Right atrium auricular region (tissue), 2 donors: ENCODE data around the gene OXNAD1. TPM values are rescaled to one million over a fixed set of nuclear protein-coding genes. Genes with fewer than 3 reads are reported as not detected.

Experiments used
- DNase-seq: peaks from one replicate; pipeline ENCODE4 v3.0.0-alpha.2; 2019; ENCODE audit warnings: low spot score
- H3K27ac ChIP-seq, 2 donors: fragments of 200-600 bp; sonication (generic); 1 replicate in 1 of 2; 2 replicates in 1 of 2; pipeline ENCODE4 v1.5.1; 2016 to 2019
- H3K27me3 ChIP-seq, 2 donors: fragments of 200-600 bp; sonication (generic); one replicate each; pipeline versions ENCODE4 v1.5.1 to v1.6.0; 2017 to 2019
- H3K36me3 ChIP-seq: fragments of 200-600 bp; sonication (generic); one replicate; pipeline ENCODE4 v1.5.1; 2016
- H3K4me1 ChIP-seq, 2 donors: fragments of 200-600 bp; sonication (generic); one replicate each; pipeline versions ENCODE4 v1.5.1 to v1.6.0; 2017 to 2019
- H3K4me3 ChIP-seq, 2 donors: fragments of 200-600 bp; sonication (generic); 1 replicate in 1 of 2; 2 replicates in 1 of 2; pipeline ENCODE4 v1.5.1; 2017 to 2019; ENCODE audit warnings: mild to moderate bottlenecking in 1 of 2, moderate library complexity in 1 of 2
- H3K9me3 ChIP-seq, 2 donors: fragments of 200-600 bp; sonication (generic); one replicate each; pipeline ENCODE4 v1.5.1; 2019
- total RNA-seq, 2 donors: library from RNA; depleted of rRNA; stranded (reverse); fragments of >200 nt; gene quantifications; one replicate each; pipeline ENCODE4 v1.1.0, GENCODE V29; 2016
- TF ChIP-seq, protein P1 (sequence below), 2 donors: fragments of 200-600 bp; sonication (generic); IDR thresholded peaks; one replicate each; pipeline ENCODE4 v1.5.1; 2019; ENCODE audit warnings: antibody characterized with exemption in 2 of 2

Gene OXNAD1
- total RNA-seq, 2 donors from 2014 or later, result 9.8 to 15.7 TPM

DNA sequence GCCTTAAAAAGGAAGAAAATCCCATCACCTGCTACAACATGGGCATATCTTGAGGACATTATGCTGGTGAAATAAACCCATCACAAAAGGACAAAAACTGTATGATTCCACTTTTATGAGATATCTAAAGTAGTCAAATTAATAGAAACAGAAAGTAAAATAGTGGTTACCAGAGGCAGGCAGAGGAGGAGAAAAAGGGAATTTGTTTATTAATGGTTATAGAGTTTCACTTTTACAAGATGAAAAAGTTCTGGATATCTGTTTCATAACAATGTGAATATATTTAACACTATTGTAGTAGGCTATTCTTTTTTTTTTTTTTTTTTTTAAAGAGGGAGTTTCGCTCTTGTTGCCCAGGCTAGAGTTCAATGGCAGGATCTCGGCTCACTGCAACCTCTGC, 40.7 kb upstream of the OXNAD1 start:
- TF ChIP-seq, protein P1, sequence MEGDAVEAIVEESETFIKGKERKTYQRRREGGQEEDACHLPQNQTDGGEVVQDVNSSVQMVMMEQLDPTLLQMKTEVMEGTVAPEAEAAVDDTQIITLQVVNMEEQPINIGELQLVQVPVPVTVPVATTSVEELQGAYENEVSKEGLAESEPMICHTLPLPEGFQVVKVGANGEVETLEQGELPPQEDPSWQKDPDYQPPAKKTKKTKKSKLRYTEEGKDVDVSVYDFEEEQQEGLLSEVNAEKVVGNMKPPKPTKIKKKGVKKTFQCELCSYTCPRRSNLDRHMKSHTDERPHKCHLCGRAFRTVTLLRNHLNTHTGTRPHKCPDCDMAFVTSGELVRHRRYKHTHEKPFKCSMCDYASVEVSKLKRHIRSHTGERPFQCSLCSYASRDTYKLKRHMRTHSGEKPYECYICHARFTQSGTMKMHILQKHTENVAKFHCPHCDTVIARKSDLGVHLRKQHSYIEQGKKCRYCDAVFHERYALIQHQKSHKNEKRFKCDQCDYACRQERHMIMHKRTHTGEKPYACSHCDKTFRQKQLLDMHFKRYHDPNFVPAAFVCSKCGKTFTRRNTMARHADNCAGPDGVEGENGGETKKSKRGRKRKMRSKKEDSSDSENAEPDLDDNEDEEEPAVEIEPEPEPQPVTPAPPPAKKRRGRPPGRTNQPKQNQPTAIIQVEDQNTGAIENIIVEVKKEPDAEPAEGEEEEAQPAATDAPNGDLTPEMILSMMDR (IDR thresholded peaks at IDR 0.05), result no peak
- no peaks in the 10 kb centered on the region for H3K27me3 ChIP-seq

DNA sequence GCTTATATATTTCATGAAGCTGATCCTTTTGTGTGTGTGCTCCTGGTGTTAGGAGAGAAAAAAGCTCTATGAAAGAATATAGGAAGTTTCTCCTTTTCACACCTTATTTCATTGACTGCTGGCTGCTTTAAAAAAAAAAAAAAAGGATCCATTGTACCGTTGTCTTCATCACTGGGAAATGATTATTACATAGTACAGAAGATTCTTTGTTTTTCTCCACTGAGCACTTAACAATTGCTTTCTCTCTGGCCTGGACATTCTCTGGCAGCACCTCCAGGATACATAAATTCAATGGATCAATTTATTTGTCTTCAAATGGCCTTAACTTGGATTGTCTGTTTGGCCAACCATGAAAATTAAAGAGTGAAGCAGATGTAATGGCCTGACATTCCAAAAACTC, 37.4 kb upstream of the OXNAD1 start:
- Histone ChIP-seq H3K4me1 (no peaks in the 10 kb centered on the region), H3K9me3 (no peaks in the 10 kb centered on the region), H3K36me3 (peaks cover 11% of the 10 kb centered on the region), H3K27ac (no peak overlapping the region), H3K27me3 (no peaks in the 10 kb centered on the region), H3K4me3 (no peak overlapping the region)
- no peak for DNase-seq
- TF ChIP-seq, protein P1 (IDR thresholded peaks at IDR 0.05), result no peak

More for the DNA sequence above, 40.7 kb upstream of the OXNAD1 start:
- H3K27ac ChIP-seq, result no peak overlapping the region
- DNase-seq, result no peak
- H3K4me1 ChIP-seq, result no peaks in the 10 kb centered on the region
- H3K4me3 ChIP-seq, result no peak overlapping the region
- peaks cover 42% of the 10 kb centered on the region for H3K36me3 ChIP-seq
- no peaks in the 10 kb centered on the region for H3K9me3 ChIP-seq

DNA sequence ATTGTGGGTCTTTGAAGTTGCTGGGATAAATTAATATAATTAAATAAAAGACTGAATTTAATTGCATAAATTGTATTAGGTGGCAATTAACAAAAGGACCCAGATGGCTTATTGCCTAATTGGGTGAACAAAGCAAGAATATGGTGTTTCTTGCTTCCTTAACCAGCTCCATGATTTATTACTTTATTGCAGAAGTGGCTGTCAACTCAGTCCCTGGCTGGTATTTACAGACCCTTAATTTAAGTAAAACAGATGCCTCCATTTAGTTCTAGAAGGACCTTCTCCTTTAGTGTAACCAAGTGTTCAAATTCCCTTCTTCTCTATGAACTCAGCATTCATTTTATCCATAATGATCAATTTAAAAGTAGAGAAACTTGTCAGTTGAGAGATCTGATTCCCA, 35.3 kb upstream of the OXNAD1 start:
- Histone ChIP-seq H3K27ac (no peak overlapping the region), H3K9me3 (no peaks in the 10 kb centered on the region), H3K27me3 (no peaks in the 10 kb centered on the region), H3K4me1 (no peaks in the 10 kb centered on the region), H3K36me3 (peaks cover 7% of the 10 kb centered on the region), H3K4me3 (no peak overlapping the region)
- TF ChIP-seq, protein P1 (IDR thresholded peaks at IDR 0.05), result no peak
- no peak for DNase-seq

DNA sequence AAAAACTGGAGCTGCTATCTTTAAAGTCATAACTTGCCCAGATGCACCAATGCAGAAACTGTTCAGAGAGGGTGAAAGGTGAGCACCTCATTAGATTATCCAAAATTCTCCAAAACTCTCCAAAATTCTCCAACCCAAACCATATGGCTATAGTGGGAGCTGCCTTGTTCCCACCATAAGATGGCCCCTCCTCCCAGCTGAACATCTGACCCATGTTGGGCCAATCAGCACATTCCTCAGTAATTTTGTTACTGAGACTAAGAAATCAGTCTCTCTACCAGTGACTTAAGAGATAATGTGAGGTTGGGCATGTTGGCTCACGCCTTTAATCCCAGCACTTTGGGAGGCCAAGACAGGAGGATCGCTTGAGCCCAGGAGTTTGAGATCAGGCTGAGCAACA, 33.0 kb upstream of the OXNAD1 start:
- TF ChIP-seq, protein P1 (IDR thresholded peaks at IDR 0.05), result no peak
- no peaks in the 10 kb centered on the region for H3K27me3 ChIP-seq
- H3K4me1 ChIP-seq, result peaks cover 0 to 4% of the 10 kb centered on the region in 2 donors
- H3K4me3 ChIP-seq, result no peak overlapping the region
- peaks cover 7% of the 10 kb centered on the region for H3K36me3 ChIP-seq
- H3K9me3 ChIP-seq, result no peaks in the 10 kb centered on the region
- no peak overlapping the region for H3K27ac ChIP-seq
- DNase-seq, result no peak

DNA sequence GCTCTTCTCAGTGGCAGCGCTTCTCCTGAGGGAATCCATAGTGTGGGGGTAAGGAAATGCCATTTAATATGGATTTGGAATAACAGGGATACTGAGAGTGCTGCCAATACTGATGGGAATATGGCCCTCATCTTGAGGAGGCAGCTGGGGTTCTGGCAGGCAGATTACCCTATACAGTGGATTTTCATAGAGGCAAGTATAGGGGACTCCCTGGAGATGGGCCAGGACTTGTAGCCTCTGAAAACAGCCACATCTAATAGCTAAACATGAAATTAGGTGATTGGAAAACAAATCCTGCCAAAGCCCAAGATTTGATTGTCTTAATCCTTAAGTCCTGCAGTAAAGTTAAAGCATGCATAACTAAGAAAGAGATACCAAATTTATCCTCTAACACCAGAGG, 31.2 kb upstream of the OXNAD1 start:
- H3K27ac ChIP-seq, result no peak overlapping the region
- no peaks in the 10 kb centered on the region for H3K9me3 ChIP-seq
- H3K4me1 ChIP-seq, result peaks cover 0 to 13% of the 10 kb centered on the region in 2 donors
- no peak overlapping the region for H3K4me3 ChIP-seq
- DNase-seq, result no peak
- no peaks in the 10 kb centered on the region for H3K27me3 ChIP-seq
- TF ChIP-seq, protein P1 (IDR thresholded peaks at IDR 0.05), result no peak
- H3K36me3 ChIP-seq, result no peaks in the 10 kb centered on the region

DNA sequence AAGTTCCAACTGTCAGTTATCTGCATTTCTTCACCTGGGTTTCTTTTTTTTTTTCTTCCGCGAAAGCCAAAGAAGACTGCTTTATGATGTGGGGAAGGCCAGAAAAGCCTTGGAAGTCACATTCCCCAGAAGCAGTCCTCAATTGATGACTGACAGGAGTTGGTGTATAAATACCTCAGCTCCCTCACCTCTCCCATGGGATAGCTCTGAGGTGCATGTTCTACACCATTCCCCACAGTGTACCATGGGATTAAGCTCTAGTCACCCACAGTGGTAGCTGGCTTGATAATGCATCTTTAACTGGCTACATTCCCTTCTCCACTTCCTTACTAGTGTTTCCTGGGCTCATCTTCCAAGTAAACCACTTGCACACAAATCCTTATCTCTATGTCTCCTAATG, 30.7 kb upstream of the OXNAD1 start:
- peaks cover 0 to 17% of the 10 kb centered on the region in 2 donors for H3K4me1 ChIP-seq
- TF ChIP-seq, protein P1 (IDR thresholded peaks at IDR 0.05), result no peak
- no peaks in the 10 kb centered on the region for H3K27me3 ChIP-seq
- H3K4me3 ChIP-seq, result no peak overlapping the region
- no peaks in the 10 kb centered on the region for H3K36me3 ChIP-seq
- no peak overlapping the region for H3K27ac ChIP-seq
- no peaks in the 10 kb centered on the region for H3K9me3 ChIP-seq
- no peak for DNase-seq
